GM10266 (cell line): ENCODE results near the gene SNX12.

ENCODE experiments used
- DNase-seq: peaks from one replicate; pipeline ENCODE4 v3.0.0; 2012; ENCODE audit errors: extremely low spot score
- TF ChIP-seq, protein P1 (sequence below): IDR thresholded peaks from 2 replicates; pipeline ENCODE4 v1.5.1; 2012; ENCODE audit warnings: mild to moderate bottlenecking, low read depth; ENCODE audit not compliant: control insufficient read depth, insufficient read depth; ENCODE audit errors: missing control alignments

The SNX12 gene

GRCh38 chrX:71099736-71100135, 31.6 kb upstream of the SNX12 start:
- TF ChIP-seq, protein P1, sequence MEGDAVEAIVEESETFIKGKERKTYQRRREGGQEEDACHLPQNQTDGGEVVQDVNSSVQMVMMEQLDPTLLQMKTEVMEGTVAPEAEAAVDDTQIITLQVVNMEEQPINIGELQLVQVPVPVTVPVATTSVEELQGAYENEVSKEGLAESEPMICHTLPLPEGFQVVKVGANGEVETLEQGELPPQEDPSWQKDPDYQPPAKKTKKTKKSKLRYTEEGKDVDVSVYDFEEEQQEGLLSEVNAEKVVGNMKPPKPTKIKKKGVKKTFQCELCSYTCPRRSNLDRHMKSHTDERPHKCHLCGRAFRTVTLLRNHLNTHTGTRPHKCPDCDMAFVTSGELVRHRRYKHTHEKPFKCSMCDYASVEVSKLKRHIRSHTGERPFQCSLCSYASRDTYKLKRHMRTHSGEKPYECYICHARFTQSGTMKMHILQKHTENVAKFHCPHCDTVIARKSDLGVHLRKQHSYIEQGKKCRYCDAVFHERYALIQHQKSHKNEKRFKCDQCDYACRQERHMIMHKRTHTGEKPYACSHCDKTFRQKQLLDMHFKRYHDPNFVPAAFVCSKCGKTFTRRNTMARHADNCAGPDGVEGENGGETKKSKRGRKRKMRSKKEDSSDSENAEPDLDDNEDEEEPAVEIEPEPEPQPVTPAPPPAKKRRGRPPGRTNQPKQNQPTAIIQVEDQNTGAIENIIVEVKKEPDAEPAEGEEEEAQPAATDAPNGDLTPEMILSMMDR: no peak
- DNase-seq: no peak

- no peak for DNase-seq
- TF ChIP-seq, protein P1: no peak
These were observed 30.9 kb upstream of the SNX12 start for GRCh38 chrX:71098951-71099506.

DNA sequence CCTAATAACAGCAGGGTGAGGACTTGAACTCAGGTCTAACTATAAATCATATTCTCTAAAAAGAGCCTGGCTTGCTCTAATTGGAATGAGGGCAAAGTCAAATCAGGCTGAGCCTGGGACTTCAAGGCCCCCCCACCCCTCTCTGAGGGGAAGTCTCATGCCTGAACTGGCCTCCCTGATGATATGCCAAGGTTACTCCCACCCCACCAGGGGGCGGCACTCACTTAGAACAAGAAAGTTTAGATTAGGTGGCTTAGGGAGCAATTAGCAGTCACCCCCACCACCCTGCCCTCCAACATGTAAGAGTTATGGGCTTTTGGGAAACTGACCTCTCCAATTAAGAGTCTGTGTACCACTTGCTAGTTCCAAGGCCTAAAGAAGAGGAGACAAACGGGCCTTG, 30.2 kb upstream of the SNX12 start:
- TF ChIP-seq, protein P1: peak; percentile 63
- peak; percentile 28 for DNase-seq

DNA sequence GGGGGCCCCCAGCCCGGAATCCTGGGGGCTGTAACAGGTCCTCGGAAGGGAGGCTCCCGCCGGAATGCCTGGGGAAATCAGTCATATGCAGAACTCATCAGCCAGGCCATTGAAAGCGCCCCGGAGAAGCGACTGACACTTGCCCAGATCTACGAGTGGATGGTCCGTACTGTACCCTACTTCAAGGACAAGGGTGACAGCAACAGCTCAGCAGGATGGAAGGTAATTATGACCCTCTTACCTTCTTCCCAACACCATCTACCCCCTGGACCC, 28.6 kb upstream of the SNX12 start:
- TF ChIP-seq, protein P1: no peak
- no peak for DNase-seq

- peak; percentile 40 for DNase-seq
- TF ChIP-seq, protein P1: no peak
These were observed 28.0 kb upstream of the SNX12 start for GRCh38 chrX:71095981-71096759.

DNA sequence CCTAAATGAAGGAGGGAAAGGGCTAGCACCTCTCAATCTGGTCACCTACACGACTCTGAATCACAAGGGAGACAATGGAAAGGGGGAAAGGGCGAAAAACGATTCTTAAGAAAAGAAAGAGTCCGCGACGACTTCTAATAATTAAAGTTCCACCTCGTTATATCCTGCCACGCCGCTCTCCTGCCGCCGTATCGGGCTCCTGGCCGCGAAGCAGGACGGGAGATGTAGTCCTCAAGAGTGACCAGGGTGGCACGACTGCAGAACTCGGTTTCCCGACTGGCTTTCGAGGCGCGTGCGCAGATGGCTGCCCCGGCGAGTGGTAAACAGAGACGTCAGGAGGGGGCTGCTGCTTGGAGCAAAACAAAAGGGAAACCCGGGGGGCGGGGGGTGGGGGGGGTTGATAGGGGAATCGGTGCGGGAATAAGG, 27.4 kb upstream of the SNX12 start, which contains the start of gene FOXO4:
TSS of gene FOXO4 (plus strand) at position 297 of the 426 bp plus-strand sequence. CDS start 678 bp downstream, outside the sequence.
- peak; percentile 75 for DNase-seq
- TF ChIP-seq, protein P1: no peak

GRCh38 chrX:71095033-71095432, 26.9 kb upstream of the SNX12 start:
- TF ChIP-seq, protein P1: no peak
- DNase-seq: no peak
